B cell (primary cell): Measurements from ENCODE around the gene HS1BP3. TPM values are rescaled to one million over a fixed set of nuclear protein-coding genes. Genes with fewer than 3 reads are reported as not detected.

Experiments
- polyA plus RNA-seq: library from polyadenylated mRNA; depleted of rRNA; stranded (reverse); fragments of >200 nt; gene quantifications from 2 replicates; pipeline ENCODE4 v1.2.3, GENCODE V29; 2012
- total RNA-seq, 2 donors: library from RNA; stranded (reverse); fragments of 120-200 nt in 1 of 2; gene quantifications; 1 replicate in 1 of 2; 2 replicates in 1 of 2; pipeline versions ENCODE4 v1.2.3 to v1.2.4, GENCODE V29; 2013 to 2022

Gene HS1BP3
- total and polyA plus RNA-seq, 2 donors (not counting 1 experiment from before 2014, with no cell fraction given): 27.8 to 28.7 TPM

Other genes with a start within 250 kb of the HS1BP3 start
- 63.0 and 65.0 TPM in 2 replicates for gene RHOB, start 204.0 kb downstream of the HS1BP3 start, total RNA-seq
- 935 and 1,037 TPM in 2 replicates for gene RHOB, start 204.0 kb downstream of the HS1BP3 start, polyA plus RNA-seq
- gene GDF7, start 16.0 kb upstream of the HS1BP3 start, total RNA-seq: 14.8 and 15.3 TPM in 2 replicates
- gene GDF7, start 16.0 kb upstream of the HS1BP3 start, polyA plus RNA-seq: 2.0 and 7.0 TPM in 2 replicates
- 27.1 and 31.3 TPM in 2 replicates for gene LDAH, start 172.0 kb upstream of the HS1BP3 start, total RNA-seq
- 7.8 and 9.0 TPM in 2 replicates for gene LDAH, start 172.0 kb upstream of the HS1BP3 start, polyA plus RNA-seq